Peyer's patch (tissue), 4 donors: ENCODE results near the gene RBBP4. TPM values are rescaled to one million over a fixed set of nuclear protein-coding genes. Genes with fewer than 3 reads are reported as not detected.

Source experiments
- DNase-seq, 3 donors: peaks; one replicate each; pipeline ENCODE4 v3.0.0-alpha.2; 2017 to 2019
- H3K27ac ChIP-seq, 4 donors: fragments of 200-600 bp; sonication (generic); one replicate each; pipeline ENCODE4 v1.5.1; 2016 to 2019
- H3K27me3 ChIP-seq, 2 donors: fragments of 200-600 bp; sonication (generic); one replicate each; pipeline ENCODE4 v1.5.1; 2019
- H3K36me3 ChIP-seq, 3 donors: fragments of 200-600 bp; sonication (generic); one replicate each; pipeline ENCODE4 v1.5.1; 2016 to 2019
- H3K4me1 ChIP-seq, 4 donors: fragments of 200-600 bp; sonication (generic); one replicate each; pipeline ENCODE4 v1.5.1; 2016 to 2019
- H3K4me3 ChIP-seq, 4 donors: fragments of 200-600 bp; sonication (generic); 1 replicate in 3 of 4; 2 replicates in 1 of 4; pipeline ENCODE4 v1.5.1; 2016 to 2019; ENCODE audit warnings: mild to moderate bottlenecking in 1 of 4
- H3K9me3 ChIP-seq, 4 donors: fragments of 200-600 bp; sonication (generic); one replicate each; pipeline ENCODE4 v1.5.1; 2016 to 2019; ENCODE audit warnings: mild to moderate bottlenecking in 1 of 4
- CTCF ChIP-seq, 6 experiments: fragments of 450-650 bp in 4 of 6; fragments of 200-600 bp in 2 of 6; sonication (generic) in 1 of 6; IDR thresholded peaks; one replicate each; pipeline ENCODE4 v1.5.1; 2017 to 2019; ENCODE audit warnings: antibody characterized with exemption in 6 of 6, mild to moderate bottlenecking in 3 of 6, moderate library complexity in 1 of 6
- POLR2A ChIP-seq, 2 donors: fragments of 450-650 bp; IDR thresholded peaks; one replicate each; pipeline ENCODE4 v1.5.1; 2017; ENCODE audit warnings: antibody characterized with exemption in 2 of 2, mild to moderate bottlenecking in 2 of 2, moderate library complexity in 2 of 2
- total RNA-seq, 4 donors: library from RNA; depleted of rRNA; stranded (reverse); fragments of >200 nt; gene quantifications; one replicate each; pipeline ENCODE4 v1.1.0, GENCODE V29; 2016

RBBP4 gene
- total RNA-seq, 4 donors from 2014 or later, result 72.1 to 172 (median 109) TPM

GRCh38 chr1:32715901-32716311 lies 64.9 kb downstream of the RBBP4 start:
- H3K36me3 ChIP-seq, result no peaks in the 10 kb centered on the region
- TF ChIP-seq CTCF (IDR thresholded peaks at IDR 0.05) (no peak), POLR2A (IDR thresholded peaks at IDR 0.05) (no peak)
- peak in 1 of 3 donors; percentile 60 for DNase-seq
- H3K27me3 ChIP-seq, result no peaks in the 10 kb centered on the region
- no peak overlapping the region for H3K4me3 ChIP-seq
- H3K9me3 ChIP-seq, result no peaks in the 10 kb centered on the region
- H3K4me1 ChIP-seq, result peaks cover 0 to 16% (median 2%) of the 10 kb centered on the region in 4 donors
- peak overlapping the region in 3 of 4 donors; percentile 57 to 92 (median 66) for H3K27ac ChIP-seq

GRCh38 chr1:32716312-32717148 lies 65.5 kb downstream of the RBBP4 start:
- Histone ChIP-seq H3K9me3 (no peaks in the 10 kb centered on the region), H3K27me3 (no peaks in the 10 kb centered on the region), H3K36me3 (no peaks in the 10 kb centered on the region), H3K4me1 (peaks cover 0 to 16% (median 2%) of the 10 kb centered on the region in 4 donors), H3K27ac (peak overlapping the region in 3 of 4 donors; percentile 57 to 92 (median 66)), H3K4me3 (peak overlapping the region in 1 of 4 donors; percentile 14)
- DNase-seq, result peak; percentile 29 to 98 (median 96)
- TF ChIP-seq POLR2A (IDR thresholded peaks at IDR 0.05), result peak in 1 of 2 donors; percentile 70
- peak in 1 of 6 experiments; percentile 21 for TF ChIP-seq CTCF (IDR thresholded peaks at IDR 0.05)

- Histone ChIP-seq H3K27me3 (no peaks in the 10 kb centered on the region), H3K4me3 (no peak overlapping the region), H3K4me1 (peaks cover 0 to 12% (median 2%) of the 10 kb centered on the region in 4 donors), H3K9me3 (no peaks in the 10 kb centered on the region), H3K27ac (no peak overlapping the region), H3K36me3 (no peaks in the 10 kb centered on the region)
- no peak for DNase-seq
- TF ChIP-seq POLR2A (IDR thresholded peaks at IDR 0.05) (no peak), CTCF (IDR thresholded peaks at IDR 0.05) (no peak)
Measured at GRCh38 chr1:32717503-32717902, 66.5 kb downstream of the RBBP4 start.

GRCh38 chr1:32718036-32718435 lies 67.0 kb downstream of the RBBP4 start:
- DNase-seq, result no peak
- Histone ChIP-seq H3K27ac (no peak overlapping the region), H3K4me3 (no peak overlapping the region), H3K27me3 (no peaks in the 10 kb centered on the region), H3K4me1 (peaks cover 0 to 12% (median 2%) of the 10 kb centered on the region in 4 donors), H3K9me3 (no peaks in the 10 kb centered on the region), H3K36me3 (no peaks in the 10 kb centered on the region)
- TF ChIP-seq CTCF (IDR thresholded peaks at IDR 0.05) (no peak), POLR2A (IDR thresholded peaks at IDR 0.05) (no peak)

- DNase-seq, result no peak
- TF ChIP-seq CTCF (IDR thresholded peaks at IDR 0.05), result no peak
- no peak for TF ChIP-seq POLR2A (IDR thresholded peaks at IDR 0.05)
- Histone ChIP-seq H3K27ac (no peak overlapping the region), H3K4me1 (peaks cover 0 to 12% (median 2%) of the 10 kb centered on the region in 4 donors), H3K4me3 (no peak overlapping the region), H3K27me3 (no peaks in the 10 kb centered on the region), H3K36me3 (no peaks in the 10 kb centered on the region), H3K9me3 (no peaks in the 10 kb centered on the region)
Measured at GRCh38 chr1:32718527-32718926, 67.5 kb downstream of the RBBP4 start.
